ENCODE results near the gene SLC22A4.
A peak's percentile ranks its signal among the peaks of the same experiment; 100 is the strongest.

SLC22A4 gene

GRCh38 chr5:132293992-132294727 lies at the start of gene SLC22A4:
SLC22A4 (plus strand) TSS chr5:132294394; CDS start chr5:132294617, 223 bp downstream.
- peak; percentile 81 for DNase-seq (ENCODE audit: low read depth)

- no peak for DNase-seq (ENCODE audit: low read depth)
These were observed 48.6 kb upstream of the SLC22A4 start for GRCh38 chr5:132245593-132245992.

DNA sequence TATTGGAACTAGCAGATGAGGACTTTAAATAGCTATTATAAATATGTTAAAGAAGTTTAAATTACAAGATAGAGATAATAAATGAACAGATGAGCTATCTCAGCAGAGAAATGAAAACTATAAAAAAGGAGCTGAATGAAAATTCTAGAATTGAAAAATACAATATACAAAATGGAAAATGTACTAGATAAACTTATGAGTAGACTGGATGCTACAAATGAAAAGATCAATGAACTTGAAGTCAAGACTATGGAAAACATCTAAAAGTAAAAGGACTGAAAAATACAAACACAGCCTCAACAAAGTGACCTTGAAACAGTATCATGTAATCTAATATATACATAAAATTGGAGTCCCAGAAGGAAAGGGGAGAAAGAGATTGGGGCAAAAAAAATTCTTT lies 47.4 kb upstream of the SLC22A4 start:
- DNase-seq (ENCODE audit: low read depth) = no peak

DNA sequence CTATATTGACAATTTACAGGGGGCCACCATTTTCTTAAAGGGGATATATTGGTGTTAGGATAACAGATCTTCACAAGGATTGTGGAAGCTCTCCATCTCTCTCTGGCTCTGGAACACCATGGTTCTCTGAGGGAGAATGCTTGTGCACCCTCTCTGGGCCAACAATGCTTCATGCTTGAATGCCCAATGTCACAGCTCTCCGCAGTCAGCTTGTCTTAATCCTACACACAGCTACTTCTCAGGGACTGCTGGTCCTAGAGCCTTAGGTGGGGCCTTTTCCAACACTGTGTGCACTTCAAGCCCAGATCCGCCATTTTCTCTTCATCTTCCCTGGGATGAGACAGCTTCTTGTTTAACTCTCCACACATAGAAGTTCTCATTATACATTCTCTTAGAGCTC lies 43.6 kb upstream of the SLC22A4 start:
- no peak for DNase-seq (ENCODE audit: low read depth)

GRCh38 chr5:132251220-132251725 lies 42.9 kb upstream of the SLC22A4 start:
- no peak for DNase-seq (ENCODE audit: low read depth)

- no peak for DNase-seq (ENCODE audit: low read depth)
These were observed 41.2 kb upstream of the SLC22A4 start for GRCh38 chr5:132253008-132253441.

- DNase-seq (ENCODE audit: low read depth) = no peak
These were observed 40.5 kb upstream of the SLC22A4 start for GRCh38 chr5:132253452-132254320.

- DNase-seq (ENCODE audit: low read depth) = no peak
These were observed 39.7 kb upstream of the SLC22A4 start for GRCh38 chr5:132254321-132254977.

GRCh38 chr5:132256086-132256782 lies 38.0 kb upstream of the SLC22A4 start:
- no peak for DNase-seq (ENCODE audit: low read depth)

DNA sequence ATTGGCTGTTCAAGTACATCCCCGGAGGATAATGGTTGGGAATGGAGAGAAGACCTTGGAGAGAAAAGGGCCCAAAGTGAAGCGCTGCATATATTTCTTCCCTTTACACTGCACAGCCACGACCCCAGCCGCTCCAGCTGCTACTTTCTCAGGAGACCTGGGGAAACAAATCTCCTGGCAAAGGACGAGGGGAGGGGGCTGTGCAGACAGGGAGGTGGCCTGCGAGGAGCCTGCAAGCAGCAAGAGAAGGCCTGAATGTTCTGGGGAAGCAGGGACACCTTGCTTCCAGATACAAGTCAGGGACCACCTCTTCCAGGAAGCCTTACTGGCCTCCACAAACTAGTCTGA lies 37.4 kb upstream of the SLC22A4 start:
- DNase-seq (ENCODE audit: low read depth) = no peak

DNA sequence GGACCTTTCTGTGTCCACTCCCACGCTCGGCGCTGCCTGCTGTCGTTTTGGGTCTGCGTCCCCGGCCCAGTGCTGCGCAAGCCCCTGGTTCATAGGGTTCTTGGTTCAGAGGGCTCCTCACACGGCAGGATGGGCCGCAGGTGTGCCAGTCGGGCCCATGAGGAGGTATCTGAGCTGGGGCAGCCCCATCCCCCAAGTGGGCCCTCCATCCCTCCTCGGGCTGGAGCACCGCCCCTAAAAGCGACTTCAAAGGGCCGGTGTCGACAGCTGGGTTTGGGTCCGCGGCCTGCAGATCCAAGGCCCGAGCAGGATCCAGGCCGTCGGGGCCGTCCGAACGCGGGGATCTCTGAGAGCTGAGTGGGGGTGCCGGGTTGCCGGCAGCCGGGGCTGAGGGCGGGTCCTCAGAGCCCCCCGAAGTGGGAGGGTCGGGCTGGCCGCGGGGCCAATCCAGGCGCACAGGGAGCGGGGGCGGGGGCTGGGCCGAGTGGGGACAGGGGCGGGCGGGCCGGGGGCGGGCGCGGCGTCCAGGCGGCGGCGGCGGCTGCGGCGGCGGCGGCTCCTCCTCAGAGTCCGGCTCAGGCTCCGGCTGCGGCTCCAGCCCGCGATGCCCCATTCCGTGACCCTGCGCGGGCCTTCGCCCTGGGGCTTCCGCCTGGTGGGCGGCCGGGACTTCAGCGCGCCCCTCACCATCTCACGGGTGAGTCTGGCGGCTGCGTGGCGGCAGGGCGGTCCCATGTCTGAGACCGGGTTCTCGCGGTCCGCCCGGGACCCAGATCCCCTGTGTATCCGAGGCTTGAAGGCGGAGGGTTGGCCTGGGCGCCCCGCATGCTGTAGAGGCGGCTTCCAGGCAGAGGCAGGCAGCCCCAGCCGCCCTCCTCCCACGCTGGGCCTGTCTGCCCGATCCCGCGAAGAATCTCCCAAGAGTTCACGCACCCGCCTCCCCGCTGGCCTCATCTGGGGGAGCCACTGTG lies 36.8 kb upstream of the SLC22A4 start, which contains the start of gene PDLIM4:
Gene PDLIM4, plus strand, starts transcription at position 566 of the 971 bp plus-strand sequence. Its CDS starts 39 bp downstream, at position 605.
- no peak for DNase-seq (ENCODE audit: low read depth)

DNA sequence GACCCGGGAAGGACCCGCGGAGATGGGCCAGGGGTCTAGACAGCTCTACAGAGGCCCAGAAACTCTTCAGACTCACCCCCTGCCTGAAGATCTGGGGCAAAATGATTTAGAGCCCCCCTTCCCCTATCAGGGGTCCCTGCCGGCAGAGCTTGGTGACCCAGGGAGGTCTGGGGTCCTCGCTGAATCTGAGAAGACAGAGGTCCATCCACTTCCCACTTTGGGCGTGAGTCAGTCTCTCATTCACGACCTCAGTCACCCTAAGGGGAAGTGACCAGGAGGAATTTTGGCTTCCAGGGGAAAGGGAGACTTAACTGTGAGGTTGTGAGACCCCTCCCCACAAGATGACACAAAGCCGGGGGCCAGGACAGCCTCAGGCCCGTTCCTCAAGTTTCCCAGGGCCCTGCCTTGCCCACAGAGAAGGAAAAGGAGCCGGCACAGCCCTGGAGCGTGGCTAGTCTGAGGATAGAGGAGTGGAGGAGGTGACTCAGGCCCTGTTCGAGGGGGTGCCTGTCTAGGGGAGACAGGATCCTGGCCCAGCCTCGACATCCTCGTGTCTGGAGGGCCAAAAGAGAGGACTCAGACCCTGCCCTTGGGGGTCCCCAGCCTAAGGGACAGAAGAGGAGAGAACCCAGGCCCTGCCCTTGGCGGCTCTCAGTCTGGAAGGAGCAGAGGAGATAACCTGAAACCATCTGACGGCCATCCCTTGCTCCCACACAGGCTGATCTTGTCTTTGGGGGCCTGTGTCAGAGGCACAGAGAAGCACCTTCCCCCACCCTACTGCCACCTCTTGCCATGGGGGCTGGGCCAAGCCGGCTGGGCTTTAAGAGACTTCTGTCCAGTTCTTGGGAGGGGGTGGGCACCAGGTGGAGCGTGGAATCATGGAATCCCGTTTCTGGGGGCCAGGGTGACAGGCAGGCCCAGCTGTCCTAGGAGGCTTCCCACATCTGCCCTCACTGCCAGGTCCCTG lies 35.8 kb upstream of the SLC22A4 start:
- no peak for DNase-seq (ENCODE audit: low read depth)

DNA sequence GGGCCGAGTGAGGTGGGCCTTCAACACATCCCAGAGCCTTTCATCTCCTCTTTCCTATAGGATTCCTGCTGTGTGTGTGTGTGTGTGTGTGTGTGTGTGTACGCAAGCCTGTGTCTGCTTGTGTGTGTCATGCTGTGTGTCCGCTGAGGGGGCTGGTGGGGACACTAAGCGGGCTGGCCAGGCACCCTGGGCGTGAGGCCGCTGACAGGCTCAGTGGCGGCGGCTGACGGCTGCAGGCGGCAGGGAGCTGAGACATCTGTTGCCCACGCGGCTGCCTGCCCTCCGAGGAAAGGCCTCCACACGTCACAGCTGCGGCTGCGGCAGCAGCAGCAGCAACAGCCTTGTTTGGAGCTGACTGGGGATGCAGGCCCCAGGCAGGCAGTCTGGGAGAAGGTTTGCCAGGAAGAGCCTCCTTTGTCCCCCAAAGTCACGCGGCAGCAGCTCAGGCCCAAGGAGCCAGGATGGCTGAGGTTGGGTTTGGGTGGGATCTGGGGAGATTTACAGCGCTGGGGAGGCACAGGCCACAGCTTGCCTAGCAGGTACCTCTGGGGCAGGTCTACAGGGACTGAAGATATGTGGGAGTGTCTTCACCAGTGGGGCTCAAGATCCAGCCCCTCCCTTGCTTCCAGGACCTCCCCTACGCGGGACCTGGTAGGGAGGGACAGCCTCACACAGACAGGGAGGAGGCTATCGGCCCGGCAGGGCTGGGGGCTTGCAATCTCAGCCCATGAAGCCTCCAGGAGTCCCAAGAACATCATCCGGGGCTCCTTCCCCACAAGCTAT lies 34.9 kb upstream of the SLC22A4 start:
- DNase-seq (ENCODE audit: low read depth) = no peak

DNA sequence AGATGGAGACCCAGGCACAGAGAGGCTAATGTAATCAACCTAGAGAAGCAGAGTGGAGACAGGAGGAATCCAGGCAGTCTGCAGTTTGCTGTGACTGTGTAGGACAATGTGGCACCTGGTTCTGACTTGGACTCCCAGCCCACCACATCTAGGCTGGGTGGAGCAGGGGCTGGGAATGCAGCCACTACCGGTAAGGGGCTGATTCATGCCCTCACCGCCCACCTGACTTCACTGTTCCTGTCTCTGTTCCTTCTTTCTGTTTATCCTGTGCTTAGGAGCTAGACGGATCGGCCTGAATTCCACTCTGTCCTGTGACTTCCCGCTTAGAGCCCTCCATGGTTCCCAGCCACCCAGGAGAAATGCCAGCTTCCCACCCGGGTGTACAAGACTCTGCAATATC lies 34.1 kb upstream of the SLC22A4 start:
- DNase-seq (ENCODE audit: low read depth) = no peak

DNA sequence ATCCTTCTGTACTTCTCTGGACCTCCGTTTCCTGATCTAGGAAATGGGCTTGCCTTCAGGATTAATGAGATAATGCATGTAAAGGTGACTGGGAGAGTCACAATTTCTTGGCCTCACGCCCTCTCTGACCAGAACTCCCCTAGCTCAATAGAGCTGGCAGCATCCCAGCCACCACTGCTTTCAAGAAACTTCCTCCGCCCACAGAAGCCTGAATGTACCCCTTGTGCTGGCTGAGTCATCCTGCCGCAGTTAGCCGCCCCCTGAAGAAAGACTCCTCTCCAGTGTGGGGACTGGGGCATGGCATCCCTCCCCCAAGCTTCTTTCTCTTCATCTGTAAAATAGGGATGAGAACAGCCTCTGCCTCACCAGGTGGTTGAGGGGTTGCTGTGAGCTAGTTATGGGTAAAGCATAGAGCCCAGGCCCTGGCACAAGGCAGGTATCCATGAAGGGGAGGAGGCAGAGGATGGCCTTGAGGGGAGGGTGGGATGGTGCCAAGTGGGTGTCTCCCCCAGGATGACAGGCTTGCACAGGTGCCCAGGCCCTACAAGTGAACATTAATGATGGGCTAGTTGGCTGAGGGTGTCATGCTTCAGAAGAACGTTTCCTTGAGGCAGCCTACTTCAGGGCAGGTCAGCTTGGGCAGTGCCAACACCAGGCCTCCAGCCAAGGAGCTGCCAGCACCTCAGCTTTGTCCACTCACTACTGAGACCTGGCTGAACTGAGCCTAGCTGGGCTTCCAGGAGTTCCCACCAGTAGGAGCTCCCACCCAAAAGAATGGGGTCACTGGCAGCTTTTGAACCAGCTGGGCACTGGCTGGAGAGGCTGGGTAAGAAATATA lies 33.3 kb upstream of the SLC22A4 start:
- DNase-seq (ENCODE audit: low read depth) = peak; percentile 33

DNA sequence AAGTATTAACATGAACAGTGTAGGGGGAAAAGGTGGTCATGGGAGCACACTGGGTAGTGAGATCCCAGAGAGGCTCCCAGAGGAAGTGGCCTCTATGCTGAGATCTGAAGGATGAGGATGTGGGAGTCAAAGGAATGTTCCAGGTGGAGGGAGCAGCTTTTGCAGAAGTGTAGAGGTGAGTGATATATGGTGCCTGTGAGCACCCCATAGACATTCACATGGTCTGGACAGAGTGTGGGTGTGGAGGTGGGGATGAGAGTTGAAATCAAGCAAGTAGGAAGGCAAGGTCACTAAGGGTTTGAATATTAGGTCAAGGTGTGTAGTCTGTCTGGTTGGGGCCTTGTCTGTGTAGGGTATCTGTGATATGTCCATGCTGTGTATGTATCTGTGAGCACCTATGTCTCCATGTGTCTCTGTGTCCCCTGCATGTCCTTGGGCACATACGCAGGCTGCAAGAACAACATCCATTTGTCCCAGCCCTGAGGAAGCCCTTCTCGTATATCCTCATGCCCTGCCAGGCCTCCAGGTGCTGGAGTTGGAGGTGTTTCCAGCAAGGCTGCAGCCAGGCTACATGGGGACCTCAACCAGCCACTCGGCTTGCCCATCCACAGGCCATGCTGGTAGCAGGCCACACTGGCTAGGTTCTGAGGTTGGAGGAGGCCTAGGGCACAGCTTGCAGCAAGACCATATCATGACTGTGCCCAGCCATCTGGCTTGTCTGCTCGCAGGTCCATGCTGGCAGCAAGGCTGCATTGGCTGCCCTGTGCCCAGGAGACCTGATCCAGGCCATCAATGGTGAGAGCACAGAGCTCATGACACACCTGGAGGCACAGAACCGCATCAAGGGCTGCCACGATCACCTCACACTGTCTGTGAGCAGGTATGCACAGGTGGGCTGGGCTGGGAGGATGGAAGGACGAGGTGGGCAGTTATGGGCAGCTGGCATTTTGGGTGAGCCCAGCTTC lies 32.0 kb upstream of the SLC22A4 start:
- no peak for DNase-seq (ENCODE audit: low read depth)

All from activated T-cell treated with anti-CD3 and anti-CD28 coated beads for 24 hours (primary cell).